Erythroblast (primary cell): Measurements from ENCODE around the gene FOXL3.

Source experiments
- DNase-seq, 2 experiments: peaks; one replicate each; lab custom pipeline; 2025; lab: John Stamatoyannopoulos, UW
- GATA1 ChIP-seq: IDR thresholded peaks from 2 replicates; pipeline ENCODE4 v1.6.1; 2011; ENCODE audit warnings: low read depth, mild to moderate bottlenecking, control low read depth, low read length, moderate library complexity
- POLR2A ChIP-seq: IDR thresholded peaks from 2 replicates; pipeline ENCODE4 v1.6.1; 2011; ENCODE audit warnings: mild to moderate bottlenecking, low read length

The FOXL3 gene

DNA sequence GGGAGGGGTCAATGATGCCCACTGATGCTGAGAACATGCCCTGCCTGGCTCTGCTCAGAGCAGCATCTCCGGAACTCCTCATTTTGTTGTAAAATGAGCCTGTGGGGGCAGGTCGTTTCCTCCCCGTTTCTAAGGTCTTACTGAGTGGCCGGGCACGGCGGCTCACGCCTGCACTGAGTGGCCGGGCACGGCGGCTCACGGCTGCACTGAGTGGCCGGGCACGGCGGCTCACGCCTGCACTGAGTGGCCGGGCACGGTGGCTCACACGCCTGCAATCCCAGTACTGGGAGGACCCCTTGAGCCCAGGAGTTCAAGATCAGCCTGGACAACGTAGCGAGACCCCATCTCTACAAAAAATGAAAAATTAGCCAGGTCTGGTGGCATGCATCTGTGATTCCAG lies 39.0 kb upstream of the FOXL3 start:
- no peak for DNase-seq
- TF ChIP-seq POLR2A (no peak), GATA1 (no peak)

DNA sequence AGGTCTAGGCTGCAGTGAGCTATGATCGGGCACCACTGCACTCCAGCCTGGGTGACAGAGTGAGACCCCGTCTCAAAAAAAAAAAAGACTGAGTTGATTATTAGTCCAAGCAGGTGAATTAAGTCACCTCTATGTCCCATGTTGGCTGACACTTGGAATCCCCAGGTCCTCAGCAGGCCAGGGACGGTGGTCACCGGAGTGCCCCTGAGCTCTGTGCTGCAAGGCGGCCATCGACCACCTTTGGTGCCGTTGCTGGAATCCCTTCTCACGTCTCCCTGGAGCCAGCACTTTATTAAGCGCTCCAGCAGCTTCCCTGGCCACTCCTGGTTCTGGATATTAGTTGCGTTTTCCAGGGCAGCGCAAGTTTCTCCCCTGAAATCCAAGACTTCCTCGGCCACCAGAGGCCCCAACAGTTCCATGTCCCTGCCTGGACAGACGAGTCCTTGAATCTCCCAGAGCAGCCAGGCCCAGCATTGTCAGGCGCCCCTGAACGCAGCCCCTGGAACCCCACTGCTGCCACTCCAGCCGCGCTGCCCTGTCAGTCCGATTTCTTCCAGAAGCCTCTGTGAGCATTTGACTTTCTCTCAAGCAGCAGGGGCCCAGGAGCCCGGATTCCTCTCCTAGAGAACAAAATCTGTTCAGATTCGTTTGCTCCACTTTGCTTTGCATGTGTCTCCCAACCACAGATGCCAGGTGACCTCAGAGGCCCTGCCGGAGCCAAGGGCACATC lies 38.4 kb upstream of the FOXL3 start:
- no peak for TF ChIP-seq POLR2A
- no peak for TF ChIP-seq GATA1
- no peak for DNase-seq

DNA sequence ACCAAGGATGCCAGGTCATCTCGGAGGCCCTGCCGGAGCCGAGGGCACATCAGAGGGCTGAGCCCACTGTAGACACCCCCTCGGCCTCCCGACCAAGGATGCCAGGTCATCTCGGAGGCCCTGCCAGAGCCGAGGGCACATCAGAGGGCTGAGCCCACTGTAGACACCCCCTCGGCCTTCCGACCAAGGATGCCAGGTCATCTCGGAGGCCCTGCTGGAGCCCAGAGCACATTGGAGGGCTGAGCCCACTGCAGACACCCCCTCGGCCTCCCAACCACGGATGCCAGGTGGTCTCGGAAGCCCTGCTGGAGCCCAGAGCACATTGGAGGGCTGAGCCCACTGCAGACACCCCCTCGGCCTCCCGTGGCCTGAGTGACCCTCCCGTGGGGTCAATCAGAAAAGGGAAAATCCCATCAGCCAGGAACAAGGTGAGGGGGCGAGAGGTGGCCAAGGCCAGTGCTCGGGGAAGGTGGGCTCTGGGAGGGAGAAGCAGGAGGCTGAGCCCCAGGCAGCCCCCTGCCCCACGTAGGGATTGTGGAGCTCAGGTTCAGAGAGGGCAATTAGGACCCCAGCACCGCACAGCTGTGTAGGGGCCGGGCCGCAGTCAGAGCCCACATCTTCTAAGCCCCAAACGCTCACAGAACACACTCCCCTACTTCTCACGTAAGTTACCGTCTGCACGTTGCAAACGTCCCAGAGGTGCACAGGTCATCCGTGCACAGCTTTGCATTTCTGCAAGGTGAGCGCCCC lies 37.6 kb upstream of the FOXL3 start:
- no peak for TF ChIP-seq GATA1
- no peak for DNase-seq

DNA sequence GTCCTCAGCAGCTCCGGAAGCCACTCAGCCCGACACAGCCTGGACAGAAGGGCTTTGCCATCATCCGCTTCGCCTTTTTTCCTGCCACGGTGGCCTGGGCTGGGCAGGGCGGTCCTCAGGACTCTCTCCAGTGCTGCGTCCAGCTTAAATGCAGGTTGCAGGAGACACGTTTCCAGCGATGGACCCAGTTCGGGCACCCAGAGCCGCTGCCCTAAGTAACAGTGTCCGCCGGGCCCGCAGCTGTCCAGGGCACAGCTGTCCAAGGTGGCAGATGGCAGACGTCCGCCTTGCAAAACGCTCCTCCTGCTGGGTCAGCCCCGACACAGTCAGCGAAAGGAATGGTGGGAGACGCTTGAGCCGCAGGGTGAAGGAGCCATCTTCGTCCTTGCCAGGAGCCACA lies 37.0 kb upstream of the FOXL3 start:
- DNase-seq: no peak
- TF ChIP-seq POLR2A (no peak), GATA1 (no peak)

DNA sequence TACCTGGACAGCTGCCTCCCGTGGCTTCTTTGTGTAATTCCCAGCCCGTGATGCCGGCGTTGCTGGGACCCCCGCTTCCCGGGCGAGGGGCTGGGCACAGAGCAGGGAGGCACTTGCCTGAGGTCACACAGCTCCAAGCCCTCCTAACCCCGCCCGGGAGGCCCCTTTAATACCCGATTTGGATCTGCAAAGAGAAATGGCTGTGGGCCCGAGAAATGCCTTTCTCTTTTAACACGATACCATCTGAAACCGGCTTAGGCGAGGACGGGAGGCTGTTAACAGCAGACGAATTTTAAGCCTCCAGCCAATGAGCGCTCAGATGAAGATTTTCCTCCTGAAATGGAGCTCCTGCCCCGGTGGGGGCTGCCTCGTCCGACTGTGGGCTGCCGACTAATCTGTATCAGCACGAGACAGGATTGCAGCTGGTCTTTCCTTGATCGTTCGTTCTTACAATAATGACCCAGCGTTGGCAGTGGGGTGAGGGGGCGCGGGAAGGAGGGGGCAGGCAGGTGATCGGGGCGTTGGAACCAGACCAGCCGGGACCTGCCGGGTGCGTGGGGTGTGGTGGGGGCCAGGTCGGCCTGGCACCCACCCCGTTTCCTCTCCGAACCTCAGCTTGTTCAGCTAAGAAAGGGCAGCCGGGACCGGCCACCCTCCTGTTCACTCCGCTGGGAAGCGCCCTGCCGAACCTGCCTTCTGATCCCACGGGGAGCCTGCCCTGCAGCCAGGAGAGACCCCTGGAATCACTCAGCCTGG lies 36.2 kb upstream of the FOXL3 start:
- no peak for DNase-seq

DNA sequence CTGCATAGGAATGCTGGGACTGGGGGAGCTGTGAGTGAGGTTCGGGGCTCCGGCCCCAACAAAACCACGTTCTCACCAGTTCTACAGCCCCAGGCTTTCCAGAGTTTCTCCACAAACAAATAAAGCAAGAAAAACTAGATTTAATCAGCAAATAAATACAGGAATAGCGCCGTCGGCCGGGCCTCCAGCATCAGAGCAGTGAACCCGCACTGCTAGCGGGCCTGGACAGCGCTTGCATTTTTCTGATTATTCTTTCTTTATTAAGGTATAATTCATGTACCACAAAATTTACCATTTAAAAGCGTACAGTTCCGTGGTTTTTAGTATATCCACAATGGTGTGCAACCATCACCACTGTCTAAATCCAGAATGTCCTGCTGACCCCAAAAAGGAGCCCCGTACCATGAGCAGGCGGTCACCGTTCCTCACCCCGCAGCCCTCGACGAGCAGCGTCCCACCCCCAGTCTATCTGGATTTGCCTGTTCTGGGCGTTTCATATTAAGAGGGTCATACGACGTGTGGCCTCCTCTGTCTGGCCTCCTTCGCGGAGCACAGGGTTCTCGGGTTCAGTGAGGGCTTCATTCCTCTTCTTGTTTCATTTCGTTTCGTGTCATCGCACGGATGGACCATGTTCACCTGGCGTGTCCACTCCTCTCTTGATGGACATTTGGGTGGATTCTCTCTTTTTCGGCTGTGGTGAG lies 35.5 kb upstream of the FOXL3 start:
- TF ChIP-seq POLR2A: no peak
- no peak for TF ChIP-seq GATA1
- no peak for DNase-seq

More for the DNA sequence above, 36.2 kb upstream of the FOXL3 start:
- TF ChIP-seq GATA1 (no peak), POLR2A (no peak)

DNA sequence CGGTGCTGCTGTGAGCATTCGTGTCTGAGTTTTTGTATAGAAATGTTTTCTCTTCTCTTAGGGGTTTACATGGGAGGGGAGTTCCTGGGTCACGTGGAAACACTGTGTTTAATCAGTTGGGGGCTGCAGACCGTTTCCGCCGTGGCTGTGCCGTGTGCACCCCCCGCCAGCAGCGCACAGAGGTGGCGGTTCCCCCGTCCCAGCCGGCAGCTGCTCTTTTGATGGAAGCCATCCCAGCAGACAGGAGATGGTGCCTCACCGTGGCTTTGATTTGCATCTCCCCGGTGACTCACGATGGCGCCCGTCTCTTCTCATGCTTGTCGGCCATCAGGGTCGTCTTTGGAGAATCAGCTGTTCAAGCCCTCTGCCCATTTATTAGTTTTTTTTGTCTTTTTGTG lies 34.9 kb upstream of the FOXL3 start:
- DNase-seq: no peak
- TF ChIP-seq GATA1: no peak
- no peak for TF ChIP-seq POLR2A

DNA sequence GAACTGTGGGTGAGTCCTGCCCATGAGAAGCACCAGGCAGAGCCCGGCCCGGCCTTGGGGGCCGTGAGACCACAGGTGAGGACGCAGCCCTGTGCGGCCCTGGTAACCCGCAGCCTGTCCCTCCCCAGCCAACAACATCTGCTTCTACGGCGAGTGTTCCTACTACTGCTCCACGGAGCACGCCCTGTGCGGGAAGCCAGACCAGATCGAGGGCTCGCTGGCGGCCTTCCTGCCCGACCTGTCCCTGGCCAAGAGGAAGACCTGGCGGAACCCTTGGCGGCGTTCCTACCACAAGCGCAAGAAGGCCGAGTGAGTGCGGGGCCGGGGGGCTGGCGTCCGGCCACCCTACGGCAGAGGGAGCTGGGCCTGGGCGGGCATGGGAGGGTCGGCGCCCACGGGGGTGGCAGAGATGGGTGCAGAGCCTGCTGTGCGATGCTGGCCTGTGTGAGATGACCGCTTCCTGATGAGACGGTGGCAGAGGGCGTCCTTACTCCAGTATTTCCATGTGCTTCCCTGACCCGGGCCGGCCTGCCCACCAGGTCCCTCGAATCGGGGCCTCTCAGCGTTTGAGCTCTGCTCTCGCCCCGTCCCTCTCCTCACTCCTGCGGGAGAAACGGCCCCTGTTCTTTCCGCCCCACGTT lies 34.1 kb upstream of the FOXL3 start:
- DNase-seq: no peak
- TF ChIP-seq GATA1 (no peak), POLR2A (no peak)

DNA sequence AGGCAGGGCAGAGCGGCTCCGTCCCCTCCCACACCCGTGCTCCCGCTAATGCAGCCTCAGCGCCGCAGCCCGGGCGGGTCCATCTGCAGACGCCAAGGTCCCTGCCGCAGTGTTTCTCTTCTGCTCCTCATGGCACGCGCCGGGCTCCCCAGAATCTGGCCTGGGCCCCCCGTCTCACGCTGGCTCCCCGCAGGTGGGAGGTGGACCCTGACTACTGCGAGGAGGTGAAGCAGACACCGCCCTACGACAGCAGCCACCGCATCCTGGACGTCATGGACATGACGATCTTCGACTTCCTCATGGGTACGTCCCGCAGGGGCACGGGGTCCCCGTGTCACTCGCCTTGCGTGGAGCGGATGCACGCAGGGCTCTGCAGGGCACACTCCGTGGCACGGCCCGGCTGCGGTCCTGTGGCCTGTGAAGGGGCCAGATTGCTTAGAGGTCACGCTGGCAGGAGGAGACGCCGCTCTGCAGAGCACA lies 33.5 kb upstream of the FOXL3 start:
- TF ChIP-seq GATA1: no peak
- no peak for TF ChIP-seq POLR2A

DNA sequence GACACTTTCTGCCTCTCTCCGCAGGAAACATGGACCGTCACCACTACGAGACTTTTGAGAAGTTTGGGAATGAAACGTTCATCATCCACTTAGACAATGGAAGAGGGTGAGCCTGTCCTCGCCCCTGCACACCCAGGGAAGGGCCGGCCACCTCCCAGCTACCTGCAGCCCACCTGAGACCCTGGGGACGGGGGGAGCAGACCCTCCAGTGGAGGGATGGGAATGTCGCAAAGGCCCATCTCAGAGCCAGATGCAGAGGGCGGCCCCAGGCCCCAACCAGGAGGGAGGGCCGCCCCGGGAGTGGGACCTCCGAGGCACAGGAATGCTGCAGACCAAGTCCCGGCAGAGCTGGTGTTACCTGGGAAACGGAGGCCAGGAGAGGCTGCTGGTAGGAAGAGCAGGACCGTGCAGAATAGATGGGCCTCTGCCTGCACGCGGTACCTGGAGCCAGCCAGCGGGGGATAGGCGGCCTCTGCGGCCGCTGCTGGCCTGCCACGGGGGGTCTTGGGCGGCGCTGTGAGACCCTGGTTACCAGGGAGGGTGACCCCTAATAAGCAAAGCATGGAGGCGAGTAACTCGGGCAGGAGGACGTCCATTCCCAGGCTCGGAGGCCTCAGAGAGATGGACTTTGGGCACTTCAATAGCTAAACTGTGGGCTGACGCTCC lies 32.9 kb upstream of the FOXL3 start:
- DNase-seq: no peak
- TF ChIP-seq POLR2A (no peak), GATA1 (no peak)

More for the DNA sequence above, 33.5 kb upstream of the FOXL3 start:
- no peak for DNase-seq

DNA sequence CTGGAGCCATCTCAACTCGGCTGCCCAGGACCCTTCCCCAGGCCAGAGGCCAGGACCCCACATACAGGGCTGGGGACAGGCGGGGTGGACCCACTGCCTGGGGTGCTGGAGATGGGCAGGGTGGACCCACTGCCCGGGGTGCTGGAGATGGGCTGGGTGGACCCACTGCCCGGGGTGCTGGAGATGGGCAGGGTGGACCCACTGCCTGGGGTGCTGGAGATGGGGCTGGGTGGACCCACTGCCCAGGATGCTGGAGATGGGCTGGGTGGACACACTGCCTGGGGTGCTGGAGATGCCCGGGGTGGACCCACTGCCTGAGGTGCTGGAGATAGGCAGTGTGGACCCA lies 32.4 kb upstream of the FOXL3 start:
- TF ChIP-seq POLR2A (no peak), GATA1 (no peak)
- no peak for DNase-seq

DNA sequence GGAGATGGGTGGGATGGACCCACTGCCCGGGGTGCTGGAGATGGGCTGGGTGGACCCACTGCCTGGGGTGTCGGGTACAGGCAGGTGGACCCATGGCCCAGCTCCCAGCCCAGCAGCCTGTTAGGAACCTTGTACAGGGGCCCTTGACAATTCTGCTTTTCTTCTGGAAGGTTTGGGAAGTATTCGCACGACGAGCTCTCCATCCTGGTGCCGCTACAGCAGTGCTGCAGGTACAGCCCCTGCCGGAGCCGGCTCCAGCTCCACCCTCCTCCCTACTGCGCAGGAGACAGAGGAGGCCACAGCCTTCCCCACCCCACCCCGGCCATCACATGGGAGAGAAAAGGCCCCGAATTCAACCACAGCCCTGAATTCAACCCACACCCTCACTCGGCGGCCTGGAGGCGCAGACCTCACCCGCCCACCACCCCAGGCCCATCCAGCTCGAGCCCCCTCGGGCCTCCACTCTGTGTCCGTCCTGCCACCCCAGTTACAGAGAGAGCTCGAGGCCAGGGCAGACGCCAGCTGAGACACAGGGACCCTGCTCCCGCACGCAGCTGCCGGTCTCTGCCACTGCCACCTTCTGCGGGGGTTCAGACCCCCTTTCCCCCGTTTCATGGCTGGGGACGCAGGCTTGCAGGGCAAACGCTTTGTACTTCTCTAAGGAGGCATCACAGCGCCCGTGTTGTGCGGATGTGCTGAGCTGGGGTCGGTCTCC lies 31.3 kb upstream of the FOXL3 start:
- DNase-seq: no peak
- TF ChIP-seq GATA1 (no peak), POLR2A (no peak)
